ENCODE results near the gene MED17.
"Not testable (repeated sequence)": the region's sequence is repeated elsewhere in the genome, so short reads cannot be mapped to it uniquely, and the experiment has no call there.

The MED17 gene

DNA sequence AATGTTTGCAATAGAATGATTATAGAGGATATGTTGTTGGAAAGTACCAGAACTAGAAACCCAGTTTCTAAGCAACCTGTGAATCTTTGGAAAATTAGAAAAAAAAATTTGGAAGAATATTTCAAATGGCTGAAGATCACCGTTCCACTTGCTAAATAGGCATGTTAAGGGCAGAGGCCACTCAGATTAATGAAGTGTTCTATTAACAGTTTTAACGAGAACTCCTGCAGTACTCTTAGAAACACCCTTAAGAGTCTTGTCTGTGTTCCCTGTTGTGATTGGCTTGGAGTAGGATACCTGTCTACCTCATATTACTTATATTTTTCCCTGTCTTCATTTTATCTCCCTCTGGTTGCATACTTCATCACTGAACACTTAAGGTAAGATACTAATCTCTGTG is 38.0 kb upstream of the MED17 start:
- Mint-ChIP-seq H3K4me3 (no peak overlapping the region), H3K27ac (no peak overlapping the region), H3K27me3 (no peaks in the 10 kb centered on the region), H3K9me3 (no peaks in the 10 kb centered on the region), H3K36me3 (ENCODE audit: low read depth) (peaks cover 25% of the 10 kb centered on the region), H3K4me1 (ENCODE audit: low read depth) (peaks cover 23% of the 10 kb centered on the region)

DNA sequence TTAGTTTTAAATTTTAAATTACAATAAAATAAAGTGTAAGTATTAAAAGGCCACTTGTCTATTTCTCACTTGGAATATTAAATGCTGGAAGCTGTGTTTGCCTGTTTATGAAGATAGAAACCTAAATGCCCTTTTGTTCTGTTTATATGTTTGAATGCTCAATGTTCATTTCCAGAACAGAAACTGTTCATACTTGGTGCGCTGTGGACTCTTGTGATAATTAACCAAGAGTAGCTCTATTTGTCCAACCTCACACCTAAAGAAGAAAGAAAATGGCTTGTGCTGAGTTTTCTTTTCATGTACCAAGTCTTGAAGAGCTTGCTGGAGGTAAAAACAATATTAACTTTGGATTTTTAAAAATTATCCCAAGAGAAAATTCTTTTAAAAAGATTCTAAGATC is 37.0 kb upstream of the MED17 start:
- Mint-ChIP-seq H3K27me3 (no peaks in the 10 kb centered on the region), H3K36me3 (ENCODE audit: low read depth) (peaks cover 24% of the 10 kb centered on the region), H3K4me3 (no peak overlapping the region), H3K9me3 (no peaks in the 10 kb centered on the region), H3K4me1 (ENCODE audit: low read depth) (peaks cover 19% of the 10 kb centered on the region), H3K27ac (no peak overlapping the region)

DNA sequence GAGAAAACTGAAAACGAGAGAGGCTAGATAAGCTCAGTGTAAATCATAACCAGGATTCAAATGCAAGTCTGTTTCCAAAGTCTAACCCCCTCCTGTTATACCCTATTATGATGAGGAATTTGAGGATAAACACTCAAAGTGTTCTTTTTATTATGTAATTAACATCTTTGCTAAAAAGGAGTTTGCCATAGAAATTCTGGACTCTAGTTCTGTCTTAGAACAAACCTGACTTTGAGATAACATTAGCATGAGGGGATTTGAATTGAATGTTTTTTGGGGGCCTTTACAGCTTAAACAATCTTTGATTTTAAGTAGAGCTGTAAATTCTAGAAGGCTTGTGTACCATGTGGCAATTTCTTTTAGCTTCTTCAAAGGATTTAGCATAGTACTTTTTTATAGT is 33.1 kb upstream of the MED17 start:
- Mint-ChIP-seq H3K4me3 (no peak overlapping the region), H3K9me3 (no peaks in the 10 kb centered on the region), H3K27ac (no peak overlapping the region), H3K27me3 (no peaks in the 10 kb centered on the region), H3K36me3 (ENCODE audit: low read depth) (peaks cover 35% of the 10 kb centered on the region), H3K4me1 (ENCODE audit: low read depth) (no peaks in the 10 kb centered on the region)

DNA sequence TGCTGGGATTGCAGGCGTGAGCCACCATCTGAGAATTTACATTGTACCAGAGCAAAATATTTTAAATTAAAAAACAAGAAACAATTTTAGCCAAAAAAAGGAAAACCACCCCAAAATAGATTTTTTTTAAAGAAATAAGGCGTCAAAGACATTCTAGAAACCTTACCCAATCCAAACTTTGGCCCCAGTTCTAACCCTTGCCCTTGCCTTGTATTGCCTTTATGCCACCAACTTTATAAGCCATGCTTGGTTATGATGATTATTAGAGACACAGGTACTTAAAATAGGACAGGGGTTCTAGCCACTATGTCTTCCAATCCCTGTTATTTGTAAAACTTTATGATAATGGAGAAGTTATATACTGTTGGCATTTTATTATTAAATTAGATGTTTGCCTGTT is 30.8 kb upstream of the MED17 start:
- Mint-ChIP-seq H3K27ac (no peak overlapping the region), H3K4me3 (no peak overlapping the region), H3K9me3 (no peaks in the 10 kb centered on the region), H3K36me3 (ENCODE audit: low read depth) (peaks cover 45% of the 10 kb centered on the region), H3K27me3 (no peaks in the 10 kb centered on the region), H3K4me1 (ENCODE audit: low read depth) (no peaks in the 10 kb centered on the region)

DNA sequence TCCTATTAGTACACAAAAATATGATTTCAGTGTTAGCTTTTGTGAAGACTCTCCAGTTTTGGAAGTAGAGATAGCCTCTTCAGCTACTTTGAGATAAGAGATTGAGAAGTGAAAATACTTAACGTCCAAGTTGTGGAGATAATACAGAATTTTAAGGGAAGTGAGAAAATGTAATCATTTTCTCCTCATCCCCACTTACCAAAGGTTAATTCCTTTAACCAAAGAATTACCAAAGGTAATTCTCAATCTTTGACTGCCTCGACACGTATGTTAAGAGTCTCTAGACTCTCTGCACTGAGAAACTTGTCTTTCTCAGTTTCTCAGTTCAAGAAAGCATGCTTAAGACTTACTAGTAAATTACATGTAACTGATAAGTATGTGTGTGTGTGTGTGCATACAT is 27.3 kb upstream of the MED17 start:
- peaks cover 55% of the 10 kb centered on the region for H3K36me3 Mint-ChIP-seq (ENCODE audit: low read depth)

DNA sequence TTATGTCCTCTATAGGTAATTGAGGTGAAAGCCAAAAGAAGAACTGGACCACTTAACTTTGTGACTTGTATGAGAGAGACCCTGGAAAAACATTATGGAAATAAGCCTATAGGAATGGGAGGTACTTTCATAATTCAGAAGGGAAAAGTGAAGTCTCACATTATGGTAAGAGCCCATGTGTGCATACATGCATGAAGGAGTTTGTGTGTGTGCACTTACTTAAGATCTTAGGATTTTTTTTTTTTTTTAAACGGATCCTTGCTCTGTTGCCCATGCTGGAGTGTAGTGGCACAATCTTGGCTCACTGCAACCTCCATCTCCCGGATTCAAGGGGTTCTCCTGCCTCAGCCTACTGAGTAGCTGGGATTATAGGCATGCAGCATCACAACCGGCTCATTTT is 26.8 kb upstream of the MED17 start:
- no peaks in the 10 kb centered on the region for H3K4me1 Mint-ChIP-seq (ENCODE audit: low read depth)

More for the DNA sequence above, 27.3 kb upstream of the MED17 start:
- Mint-ChIP-seq H3K4me3 (no peak overlapping the region), H3K4me1 (ENCODE audit: low read depth) (no peaks in the 10 kb centered on the region), H3K27ac (no peak overlapping the region), H3K9me3 (no peaks in the 10 kb centered on the region), H3K27me3 (no peaks in the 10 kb centered on the region)

DNA sequence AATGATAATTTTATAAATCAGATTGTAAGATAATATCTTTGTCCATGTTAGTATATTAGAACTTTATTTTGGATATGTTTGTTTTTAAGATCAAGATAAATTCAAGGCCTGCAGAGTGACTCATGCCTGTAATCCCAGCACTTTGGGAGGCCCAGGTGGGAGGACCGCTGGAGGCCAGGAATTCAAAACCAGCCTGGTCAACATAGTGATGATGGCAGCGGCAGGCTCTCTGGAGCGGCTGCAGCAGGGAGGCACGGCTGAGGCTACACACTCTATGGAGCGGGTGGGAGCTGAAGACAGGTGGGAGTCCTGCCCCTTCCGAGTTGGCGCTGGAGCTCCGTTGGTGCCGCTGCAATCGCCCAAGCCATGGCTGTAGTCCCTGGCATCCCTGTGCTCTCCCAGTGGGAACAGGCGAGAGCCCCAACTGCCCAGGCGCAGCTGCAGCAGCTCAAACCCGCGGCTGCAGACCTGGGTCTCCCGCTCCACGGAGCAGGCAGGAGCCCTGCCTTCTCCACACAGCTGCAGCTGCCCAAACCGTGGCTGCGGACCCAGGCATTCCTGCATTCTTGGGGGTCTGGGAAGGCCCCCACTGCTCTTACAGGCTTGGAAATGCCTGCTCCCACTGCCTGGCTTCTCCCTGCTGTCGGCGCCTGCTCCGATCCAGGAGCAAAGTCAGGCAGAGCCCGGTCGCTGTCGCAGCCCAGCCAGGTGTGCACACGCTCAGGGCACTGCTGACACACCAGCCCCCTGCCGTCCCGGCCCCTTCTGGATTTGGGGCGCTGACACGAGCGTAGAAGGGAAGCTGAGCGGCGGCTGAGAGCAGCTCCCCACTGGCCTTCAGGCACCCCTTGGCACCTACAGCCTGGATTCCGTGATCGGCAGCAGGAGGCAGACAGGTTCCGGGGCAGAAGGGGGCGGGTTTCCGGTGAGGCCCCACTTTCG is 25.9 kb upstream of the MED17 start:
- Mint-ChIP-seq H3K27me3 (no peaks in the 10 kb centered on the region), H3K27ac (no peak overlapping the region), H3K9me3 (no peaks in the 10 kb centered on the region), H3K4me3 (no peak overlapping the region), H3K36me3 (ENCODE audit: low read depth) (peaks cover 50% of the 10 kb centered on the region), H3K4me1 (ENCODE audit: low read depth) (no peaks in the 10 kb centered on the region)

More for the DNA sequence above, 26.8 kb upstream of the MED17 start:
- Mint-ChIP-seq H3K27me3 (no peaks in the 10 kb centered on the region), H3K4me3 (no peak overlapping the region), H3K27ac (no peak overlapping the region), H3K36me3 (ENCODE audit: low read depth) (peaks cover 50% of the 10 kb centered on the region), H3K9me3 (no peaks in the 10 kb centered on the region)

DNA sequence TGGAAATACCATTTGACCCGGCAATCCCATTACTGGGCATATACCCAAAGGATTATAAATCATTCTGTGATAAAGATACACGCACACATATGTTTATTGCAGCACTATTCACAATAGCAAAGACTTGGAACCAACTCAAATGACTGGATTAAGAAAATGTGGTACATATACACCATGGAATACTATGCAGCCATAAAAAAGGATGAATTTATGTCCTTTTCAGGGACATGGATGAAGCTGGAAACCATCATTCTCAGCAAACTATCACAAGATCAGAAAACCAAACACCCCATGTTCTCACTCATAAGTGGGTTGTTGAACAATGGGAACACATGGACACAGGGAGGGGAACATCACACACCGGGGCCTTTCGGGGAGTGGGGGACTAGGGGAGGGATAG is 25.0 kb upstream of the MED17 start:
- H3K27me3 Mint-ChIP-seq; H3K9me3 Mint-ChIP-seq; H3K4me3 Mint-ChIP-seq; H3K4me1 Mint-ChIP-seq (ENCODE audit: low read depth); H3K27ac Mint-ChIP-seq: not testable (repeated sequence)
- peaks cover 51% of the 10 kb centered on the region for H3K36me3 Mint-ChIP-seq (ENCODE audit: low read depth)

DNA sequence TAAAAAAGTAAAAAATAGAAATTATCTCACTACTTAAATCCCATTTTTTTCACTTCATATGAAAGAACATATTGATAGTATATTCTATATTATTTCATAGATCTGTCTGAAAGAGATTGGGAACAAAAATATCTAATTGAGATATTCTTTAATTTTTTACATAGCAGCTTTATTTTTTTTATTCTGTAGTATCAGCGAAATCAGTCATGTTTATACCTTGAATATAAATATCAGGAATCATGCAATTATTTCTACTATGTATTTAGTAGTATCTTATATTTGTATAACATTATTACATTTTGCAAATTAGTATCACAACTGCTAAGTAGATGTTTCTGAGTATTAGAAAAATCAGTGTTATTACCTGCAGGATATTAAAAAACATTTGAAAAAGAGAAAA is 22.2 kb upstream of the MED17 start:
- no peaks in the 10 kb centered on the region for H3K27me3 Mint-ChIP-seq
- peaks cover 9% of the 10 kb centered on the region for H3K9me3 Mint-ChIP-seq
- H3K4me1 Mint-ChIP-seq (ENCODE audit: low read depth) = no peaks in the 10 kb centered on the region
- H3K4me3 Mint-ChIP-seq = no peak overlapping the region
- no peak overlapping the region for H3K27ac Mint-ChIP-seq
- peaks cover 56% of the 10 kb centered on the region for H3K36me3 Mint-ChIP-seq (ENCODE audit: low read depth)

DNA sequence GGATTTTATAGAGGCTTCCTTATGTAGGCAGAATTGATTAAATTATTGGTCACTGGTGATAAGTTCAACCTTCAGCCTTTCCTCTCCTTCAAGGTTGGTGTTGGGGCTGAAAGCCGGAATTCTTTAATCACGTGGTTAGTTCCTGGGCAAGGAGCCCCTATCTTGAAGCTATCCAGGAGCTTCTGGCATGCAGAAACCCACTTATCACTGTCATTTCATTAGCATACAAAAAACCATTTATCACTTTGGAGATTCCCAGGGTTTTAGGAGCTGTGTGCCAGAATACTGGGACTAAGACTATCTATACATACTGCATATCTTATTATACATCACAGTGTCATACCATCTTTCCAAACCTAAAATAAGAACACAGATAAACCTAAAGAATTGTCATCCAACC is 18.5 kb upstream of the MED17 start:
- peaks cover 32% of the 10 kb centered on the region for H3K36me3 Mint-ChIP-seq (ENCODE audit: low read depth)
- H3K27ac Mint-ChIP-seq = no peak overlapping the region
- H3K9me3 Mint-ChIP-seq = peaks cover 11% of the 10 kb centered on the region
- H3K4me1 Mint-ChIP-seq (ENCODE audit: low read depth) = no peaks in the 10 kb centered on the region
- H3K4me3 Mint-ChIP-seq = no peak overlapping the region
- no peaks in the 10 kb centered on the region for H3K27me3 Mint-ChIP-seq

DNA sequence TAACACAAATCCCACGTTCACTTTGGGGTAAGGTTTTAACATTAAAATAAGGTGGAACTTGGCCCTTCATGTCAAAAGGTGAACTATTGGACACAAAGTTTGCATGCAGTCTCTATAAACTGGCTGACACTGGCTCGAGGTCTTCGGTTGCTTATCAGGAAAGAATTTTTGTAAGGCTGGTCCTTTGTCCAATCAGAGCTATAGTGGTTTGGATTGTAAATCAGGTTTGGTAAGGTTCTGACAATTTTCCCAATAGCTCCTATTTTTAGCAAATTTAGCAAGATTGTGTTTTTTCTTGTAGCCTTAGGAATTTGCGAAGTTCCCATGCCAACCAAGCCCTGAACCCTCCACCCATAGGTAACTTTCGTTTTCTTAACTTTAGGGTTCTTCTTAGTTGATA is 17.6 kb upstream of the MED17 start:
- Mint-ChIP-seq H3K4me1 (ENCODE audit: low read depth) (no peaks in the 10 kb centered on the region), H3K27me3 (no peaks in the 10 kb centered on the region), H3K4me3 (no peak overlapping the region), H3K36me3 (ENCODE audit: low read depth) (peaks cover 27% of the 10 kb centered on the region), H3K9me3 (peaks cover 11% of the 10 kb centered on the region), H3K27ac (no peak overlapping the region)

DNA sequence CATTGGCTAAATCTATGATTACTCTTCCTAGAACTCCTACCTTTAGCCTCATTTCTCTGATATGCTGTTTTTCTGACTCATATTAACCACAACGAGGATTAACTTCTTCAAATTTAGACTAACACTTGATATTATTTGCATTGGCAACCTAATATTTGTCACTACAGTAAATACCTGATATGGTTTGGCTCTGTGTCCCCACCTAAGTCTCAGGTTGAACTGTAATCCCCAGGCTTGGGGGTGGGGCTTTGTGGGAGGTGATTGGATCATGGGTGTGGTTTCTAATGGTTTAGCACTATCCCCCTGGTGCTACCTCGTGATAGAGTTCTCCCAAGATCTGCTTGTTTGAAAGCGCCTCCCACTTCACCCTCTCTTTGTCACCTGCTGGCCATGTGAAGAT is 17.1 kb upstream of the MED17 start:
- H3K27me3 Mint-ChIP-seq = no peaks in the 10 kb centered on the region

DNA sequence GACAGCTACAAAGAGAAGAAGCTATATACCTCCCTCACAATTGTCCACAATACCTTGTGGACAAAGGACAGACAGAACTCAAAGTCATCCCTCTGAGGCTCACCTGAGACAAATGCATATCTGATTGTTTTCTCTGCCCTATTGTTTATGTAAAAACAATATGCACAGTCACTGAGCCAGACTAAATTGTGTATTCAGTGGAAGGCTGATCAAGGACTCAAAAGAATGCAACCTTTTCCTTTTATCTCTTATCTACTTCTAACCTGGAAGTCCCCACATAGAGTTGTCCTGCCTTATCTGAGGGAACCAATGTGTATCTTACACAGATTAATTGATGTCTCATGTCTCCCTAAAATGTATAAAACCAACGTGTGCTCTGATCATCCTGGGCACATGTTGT is 13.9 kb upstream of the MED17 start:
- no peak overlapping the region for H3K27ac Mint-ChIP-seq
- no peak overlapping the region for H3K4me3 Mint-ChIP-seq

More for the DNA sequence above, 17.1 kb upstream of the MED17 start:
- peaks cover 27% of the 10 kb centered on the region for H3K36me3 Mint-ChIP-seq (ENCODE audit: low read depth)
- H3K4me1 Mint-ChIP-seq (ENCODE audit: low read depth) = no peaks in the 10 kb centered on the region
- H3K9me3 Mint-ChIP-seq = peaks cover 11% of the 10 kb centered on the region
- no peak overlapping the region for H3K27ac Mint-ChIP-seq
- H3K4me3 Mint-ChIP-seq = no peak overlapping the region

DNA sequence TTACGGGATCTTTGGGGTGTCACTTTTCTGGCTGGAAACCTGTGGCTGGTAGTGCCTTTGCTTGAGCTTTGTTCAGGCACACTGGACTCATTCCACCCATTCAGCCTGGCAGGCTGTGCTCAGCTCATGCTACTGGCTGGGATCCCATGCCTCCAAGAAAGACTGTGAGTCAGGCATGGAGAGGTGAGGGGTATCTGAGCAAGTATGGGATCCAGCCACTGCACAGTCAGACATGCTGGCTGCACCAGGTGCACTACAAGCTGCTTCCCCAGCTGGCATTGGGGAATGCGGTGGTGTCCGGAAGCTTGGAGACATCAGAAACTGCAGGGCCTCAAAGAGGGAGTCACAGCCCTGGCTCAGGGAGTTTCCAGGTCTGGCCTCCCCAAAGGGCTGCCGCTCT is 12.0 kb upstream of the MED17 start:
- Mint-ChIP-seq H3K27ac (no peak overlapping the region), H3K9me3 (no peaks in the 10 kb centered on the region), H3K36me3 (ENCODE audit: low read depth) (no peaks in the 10 kb centered on the region), H3K4me3 (no peak overlapping the region), H3K4me1 (ENCODE audit: low read depth) (no peaks in the 10 kb centered on the region), H3K27me3 (no peaks in the 10 kb centered on the region)

More for the DNA sequence above, 13.9 kb upstream of the MED17 start:
- Mint-ChIP-seq H3K36me3 (ENCODE audit: low read depth) (peaks cover 15% of the 10 kb centered on the region), H3K4me1 (ENCODE audit: low read depth) (no peaks in the 10 kb centered on the region), H3K9me3 (peaks cover 11% of the 10 kb centered on the region), H3K27me3 (no peaks in the 10 kb centered on the region)

DNA sequence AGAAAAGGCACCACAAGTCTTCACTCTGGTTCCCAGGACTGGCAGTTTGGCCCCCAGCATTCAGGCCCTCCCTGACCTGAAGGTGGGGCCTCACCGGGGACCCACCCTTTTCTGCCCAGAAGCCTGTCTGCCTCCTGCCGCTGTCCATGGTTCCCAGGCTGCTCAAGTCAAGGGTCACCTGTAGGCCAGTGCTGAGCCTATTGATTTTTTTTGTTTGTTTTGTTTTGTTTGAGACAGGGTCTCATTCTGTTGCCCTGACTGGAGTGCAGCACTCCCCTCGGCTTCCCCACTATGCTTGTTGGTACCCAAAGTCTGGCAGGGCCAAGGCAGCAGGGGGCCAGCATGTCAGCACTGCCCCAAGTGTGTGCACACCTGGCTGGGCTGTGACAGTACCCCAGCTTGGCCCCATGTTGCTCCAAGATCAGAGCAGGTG is 11.0 kb upstream of the MED17 start:
- Mint-ChIP-seq H3K4me1 (ENCODE audit: low read depth) (no peaks in the 10 kb centered on the region), H3K27ac (no peak overlapping the region), H3K4me3 (no peak overlapping the region), H3K27me3 (no peaks in the 10 kb centered on the region), H3K36me3 (ENCODE audit: low read depth) (no peaks in the 10 kb centered on the region), H3K9me3 (no peaks in the 10 kb centered on the region)
